Sciatic nerve (tissue), 2 donors: ENCODE data around the gene ESR1. TPM values are rescaled to one million over a fixed set of nuclear protein-coding genes. Genes with fewer than 3 reads are reported as not detected.
A peak's percentile ranks its signal among the peaks of the same experiment; 100 is the strongest.
"Not testable (repeated sequence)": the region's sequence is repeated elsewhere in the genome, so short reads cannot be mapped to it uniquely, and the experiment has no call there.

Source experiments
- ATAC-seq: fragments of 200-7000 bp; cut with Tn5 transposase; one replicate; pipeline ENCODE4 v1.9.1; 2020; ENCODE audit warnings: mild to moderate bottlenecking, moderate library complexity
- DNase-seq: peaks from one replicate; pipeline ENCODE4 v3.0.0-alpha.2; 2020; ENCODE audit warnings: low spot score
- intact Hi-C: fragments of 100-400 bp; cut with DNase I; formaldehyde crosslinking; loops from one replicate; pipeline ENCODE4 v1.14.2; 2022
- total RNA-seq: library from RNA; stranded (reverse); fragmentation: NEBNext Ultra II Directional; extraction: Animal tissue kit (Norgen Biotek cat#: 25700); gene quantifications from one replicate; pipeline ENCODE4 v1.2.1, GENCODE V29; 2021
- donor health status: DM: no; HTN: no; CAD: no.
- donor health status: DM: no; HTN: no; CAD: no.

Gene ESR1
- total RNA-seq, 1 donor from 2014 or later, result 16.5 TPM

GRCh38 chr6:152068622-152069261 is 261.3 kb downstream of the ESR1 start:
- DNase-seq, result no peak
- intact Hi-C loops, result no loop called here
- ATAC-seq, result no peak

GRCh38 chr6:152070556-152070955 is 263.1 kb downstream of the ESR1 start:
- DNase-seq, result no peak
- intact Hi-C loops, result no loop called here
- no peak for ATAC-seq

DNA sequence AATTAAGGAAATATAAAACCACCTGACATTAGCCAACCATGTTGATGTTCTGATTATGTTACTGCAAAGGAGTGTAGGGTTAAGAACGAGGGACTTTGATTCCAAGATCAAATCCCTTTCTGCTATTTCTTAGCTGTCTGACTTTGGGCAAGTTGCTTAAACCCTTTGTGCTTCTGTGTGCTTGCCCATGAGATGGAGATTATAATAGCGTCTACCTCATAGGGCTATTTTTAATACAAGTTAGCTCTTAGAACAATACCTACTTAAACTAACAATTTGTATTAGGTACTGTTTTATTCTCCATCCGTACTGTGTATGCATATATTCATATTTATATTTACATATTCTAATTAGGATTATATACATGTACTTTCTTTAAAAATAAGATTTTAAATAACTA is 263.8 kb downstream of the ESR1 start:
- DNase-seq (no peak), ATAC-seq (no peak)
- intact Hi-C loops, result no loop called here

DNA sequence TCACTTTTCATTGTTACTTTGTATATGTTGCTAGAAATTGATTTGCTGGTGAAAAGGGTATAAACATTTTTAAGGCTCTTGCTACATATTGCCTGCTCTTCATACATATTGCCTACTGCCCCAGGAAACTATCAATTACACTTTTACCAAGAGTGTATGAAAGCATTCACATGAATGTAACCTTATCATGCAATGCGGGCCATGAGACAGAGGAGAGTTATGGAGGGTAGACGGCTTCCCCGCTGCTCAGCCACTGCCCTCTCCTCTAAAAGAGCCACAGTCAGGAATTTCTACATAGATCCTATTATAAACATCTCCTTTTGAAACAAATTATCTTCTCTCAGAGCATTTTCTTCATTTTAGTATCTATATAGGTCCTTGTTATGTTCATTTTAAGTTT is 264.4 kb downstream of the ESR1 start:
- intact Hi-C loops, result no loop called here
- no peak for DNase-seq
- ATAC-seq, result no peak

DNA sequence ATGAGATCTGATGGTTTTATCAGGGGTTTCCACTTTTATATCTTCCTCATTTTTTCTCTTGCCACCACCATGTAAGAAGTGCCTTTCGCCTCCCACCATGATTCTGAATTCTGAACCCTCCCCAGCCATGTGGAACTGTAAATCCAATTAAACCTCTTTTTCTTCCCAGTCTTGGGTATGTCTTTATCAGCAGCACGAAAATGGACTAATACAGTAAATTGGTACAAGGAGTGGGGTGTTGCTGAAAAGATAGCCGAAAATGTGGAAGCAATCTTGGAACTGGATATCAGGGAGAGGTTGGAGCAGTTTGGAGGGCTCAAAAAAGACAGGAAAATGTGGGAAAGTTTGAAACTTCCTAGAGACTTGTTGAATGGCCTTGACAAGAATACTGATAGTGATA is 268.8 kb downstream of the ESR1 start:
- DNase-seq, intact Hi-C loops, ATAC-seq: not testable (repeated sequence)

DNA sequence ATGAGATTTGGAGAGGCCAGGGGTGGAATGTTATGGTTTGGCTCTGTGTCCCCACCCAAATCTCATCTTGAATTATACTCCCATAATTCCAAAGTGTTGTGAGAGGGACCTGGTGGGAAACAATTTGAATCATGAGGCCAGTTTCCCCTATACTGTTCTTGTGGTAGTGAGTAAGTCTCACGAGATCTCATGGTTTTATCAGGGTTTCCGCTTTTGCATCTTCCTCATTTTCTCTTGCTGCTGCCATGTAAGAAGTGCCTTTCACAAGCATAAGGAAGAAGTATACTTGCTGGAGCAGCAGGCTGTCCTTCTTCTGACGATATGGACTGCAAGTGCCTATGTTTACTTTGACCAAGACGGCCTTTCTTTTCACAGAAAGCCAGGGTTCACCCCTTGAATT is 270.5 kb downstream of the ESR1 start:
- intact Hi-C loops, result no loop called here

GRCh38 chr6:152078804-152079203 is 271.3 kb downstream of the ESR1 start:
- intact Hi-C loops, result no loop called here
- ATAC-seq, result no peak
- no peak for DNase-seq

More for the DNA sequence above, 270.5 kb downstream of the ESR1 start:
- DNase-seq, result no peak
- ATAC-seq, result no peak

GRCh38 chr6:152085451-152085921 is 278.0 kb downstream of the ESR1 start:
- intact Hi-C loops, result no loop called here
- ATAC-seq (no peak), DNase-seq (no peak)

GRCh38 chr6:152086223-152086873 is 278.9 kb downstream of the ESR1 start:
- intact Hi-C loops, result no loop called here
- DNase-seq, result no peak
- no peak for ATAC-seq

GRCh38 chr6:152087096-152087495 is 279.6 kb downstream of the ESR1 start:
- ATAC-seq (no peak), DNase-seq (no peak)
- intact Hi-C loops, result no loop called here

GRCh38 chr6:152087701-152088100 is 280.2 kb downstream of the ESR1 start:
- ATAC-seq (no peak), DNase-seq (no peak)
- intact Hi-C loops, result no loop called here

- DNase-seq, result no peak
- peak; percentile 78 for ATAC-seq
- intact Hi-C loops, result no loop called here
These were observed 282.5 kb downstream of the ESR1 start for GRCh38 chr6:152089992-152090391.

GRCh38 chr6:152091201-152091600 is 283.7 kb downstream of the ESR1 start:
- ATAC-seq (peak; percentile 33), DNase-seq (no peak)
- intact Hi-C loops, result no loop called here

GRCh38 chr6:152091851-152092341 is 284.4 kb downstream of the ESR1 start:
- intact Hi-C loops, result no loop called here
- ATAC-seq, result no peak
- DNase-seq, result no peak

DNA sequence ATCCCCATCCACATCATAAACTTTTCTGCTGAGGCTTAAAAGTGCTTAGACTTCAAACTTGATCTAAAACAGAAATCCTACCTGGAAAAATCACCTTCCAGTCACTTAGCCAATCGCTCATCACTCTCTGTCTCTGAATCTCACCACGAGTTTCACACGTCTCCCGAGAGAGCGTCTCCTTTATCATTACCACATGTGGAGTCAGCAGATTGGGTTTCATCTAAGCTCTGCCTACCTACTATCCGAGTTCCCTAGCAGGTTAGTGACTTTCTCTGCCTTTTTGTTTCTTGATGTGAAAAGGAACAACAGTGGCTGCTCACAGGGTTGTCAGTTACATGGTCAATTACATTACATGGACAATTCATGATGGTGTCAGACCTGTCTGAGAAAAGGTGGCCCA is 286.2 kb downstream of the ESR1 start:
- ATAC-seq, result no peak
- DNase-seq, result no peak
- intact Hi-C loops, result no loop called here

- DNase-seq, result no peak
- no peak for ATAC-seq
- intact Hi-C loops, result no loop called here
These were observed 286.8 kb downstream of the ESR1 start for GRCh38 chr6:152094276-152094675.

- intact Hi-C loops, result no loop called here
- DNase-seq (peak; percentile 74), ATAC-seq (peak; percentile 88)
These were observed 287.6 kb downstream of the ESR1 start for GRCh38 chr6:152094992-152095592.

DNA sequence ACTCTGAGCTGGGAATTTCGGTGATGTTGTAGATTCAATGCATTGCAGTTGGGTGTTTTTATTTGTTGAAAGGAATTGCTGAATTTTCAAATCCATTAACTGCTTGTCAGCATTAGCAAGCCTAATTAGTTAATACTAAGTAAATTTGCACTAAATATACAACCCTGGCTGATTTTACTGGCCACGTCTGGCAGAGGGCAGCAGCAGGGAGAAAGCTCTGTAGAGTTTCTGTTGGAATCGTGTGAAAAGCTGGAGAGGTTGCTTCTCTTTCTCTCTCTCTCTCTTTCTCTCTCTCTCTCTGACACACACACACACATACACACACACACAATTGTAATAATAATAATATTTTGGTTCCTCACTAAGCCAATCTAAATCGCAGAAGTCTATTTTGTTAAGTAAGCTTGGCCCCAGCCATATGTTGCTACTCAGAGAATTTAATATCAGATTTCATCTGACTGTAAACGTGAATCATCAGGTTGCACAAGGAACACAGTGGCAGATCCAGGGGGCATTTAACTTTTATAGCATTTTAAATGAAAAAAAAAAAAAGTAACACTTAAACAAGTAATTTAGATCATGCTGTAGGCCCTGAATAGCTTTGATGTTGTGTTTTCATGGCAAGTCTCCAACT is 289.5 kb downstream of the ESR1 start:
- intact Hi-C loops, result no loop called here
- ATAC-seq (peak; percentile 29), DNase-seq (no peak)

- no peak for DNase-seq
- ATAC-seq, result no peak
- intact Hi-C loops, result no loop called here
These were observed 291.2 kb downstream of the ESR1 start for GRCh38 chr6:152098683-152099082.
